GM23248 (cell line): ENCODE results near the gene LYPD8. TPM values are rescaled to one million over a fixed set of nuclear protein-coding genes. Genes with fewer than 3 reads are reported as not detected.

Experiments used
- DNase-seq: peaks from one replicate; pipeline ENCODE4 v3.0.0-alpha.2; 2015
- H2AFZ ChIP-seq: fragments of 200-600 bp; sonication (generic); 2 replicates; pipeline ENCODE4 v1.6.1; 2016; ENCODE audit warnings: antibody characterized with exemption
- H3F3A ChIP-seq: fragments of 200-600 bp; sonication (generic); 2 replicates; pipeline ENCODE4 v1.6.1; 2016; ENCODE audit warnings: mild to moderate bottlenecking, antibody characterized with exemption, mixed run types; ENCODE audit not compliant: insufficient read depth
- H3K27ac ChIP-seq: fragments of 200-600 bp; sonication (generic); 2 replicates; pipeline ENCODE4 v1.5.1; 2016; ENCODE audit warnings: mild to moderate bottlenecking
- H3K27me3 ChIP-seq: fragments of 200-600 bp; sonication (generic); replicated peaks from 2 replicates; pipeline ENCODE4 v1.6.1; 2016; ENCODE audit warnings: mild to moderate bottlenecking; ENCODE audit not compliant: insufficient read depth
- H3K36me3 ChIP-seq: fragments of 200-600 bp; sonication (generic); 2 replicates; pipeline ENCODE4 v1.6.1; 2016; ENCODE audit warnings: low read depth, mild to moderate bottlenecking
- H3K4me1 ChIP-seq: fragments of 200-600 bp; sonication (generic); 2 replicates; pipeline ENCODE4 v1.6.1; 2016; ENCODE audit warnings: mild to moderate bottlenecking; ENCODE audit not compliant: insufficient read depth
- H3K4me2 ChIP-seq: fragments of 200-600 bp; sonication (generic); one replicate; pipeline ENCODE4 v1.6.1; 2016; ENCODE audit warnings: mild to moderate bottlenecking; ENCODE audit not compliant: unreplicated experiment
- H3K4me3 ChIP-seq: fragments of 200-600 bp; sonication (generic); 2 replicates; pipeline ENCODE4 v1.5.1; 2016; ENCODE audit warnings: mild to moderate bottlenecking
- H3K79me2 ChIP-seq: fragments of 200-600 bp; sonication (generic); 2 replicates; pipeline ENCODE4 v1.6.1; 2016; ENCODE audit warnings: mild to moderate bottlenecking; ENCODE audit not compliant: insufficient read depth
- H3K9ac ChIP-seq: fragments of 200-600 bp; sonication (generic); 2 replicates; pipeline ENCODE4 v1.6.1; 2016; ENCODE audit warnings: mild to moderate bottlenecking
- H3K9me2 ChIP-seq: fragments of 200-600 bp; sonication (generic); 2 replicates; pipeline ENCODE4 v1.6.1; 2016; ENCODE audit warnings: mixed run types, mild to moderate bottlenecking, moderate library complexity; ENCODE audit not compliant: insufficient read depth
- H3K9me3 ChIP-seq: fragments of 200-600 bp; sonication (generic); one replicate; pipeline ENCODE4 v1.6.1; 2017; ENCODE audit warnings: low read depth
- H4K20me1 ChIP-seq: fragments of 200-600 bp; sonication (generic); 2 replicates; pipeline ENCODE4 v1.6.0; 2016; ENCODE audit not compliant: insufficient read depth
- EZH2 ChIP-seq: fragments of 200-600 bp; sonication (generic); IDR thresholded peaks from 2 replicates; pipeline ENCODE4 v1.6.1; 2018; ENCODE audit warnings: antibody characterized with exemption, mild to moderate bottlenecking; ENCODE audit not compliant: insufficient read depth, poor library complexity, severe bottlenecking
- EZH2phosphoT487 ChIP-seq: fragments of 200-600 bp; sonication (generic); IDR thresholded peaks from 2 replicates; pipeline ENCODE4 v1.6.1; 2018; ENCODE audit warnings: antibody characterized with exemption, moderate library complexity, mild to moderate bottlenecking, low read depth; ENCODE audit not compliant: insufficient read depth
- WGBS, 2 experiments: methylation state at CpG; one replicate each; pipeline ENCODE4 v1.1.6; 2015 to 2017; ENCODE audit warnings: low lambda C conversion rate in 2 of 2, low coverage in 1 of 2; ENCODE audit errors: missing lambda C conversion rate in 2 of 2; 5-methylcytosine and 5-hydroxymethylcytosine counted together
- in situ Hi-C: fragments of 300-500 bp; cut with MboI; formaldehyde crosslinking; loops from 2 replicates; pipeline ENCODE4 v1.15.0; 2020
- polyA plus RNA-seq: library from polyadenylated mRNA; unstranded; fragments of >200 nt; fragmentation: Nextera tagmentation; extraction: Ambion mirVana; gene quantifications from 2 replicates; pipeline ENCODE4 v1.2.1, GENCODE V29; 2016
- total RNA-seq: library from RNA; depleted of rRNA; stranded (reverse); fragments of >200 nt; shearing (Covaris generic); gene quantifications from 2 replicates; pipeline ENCODE4 v1.2.3, GENCODE V29; 2014

The LYPD8 gene
- total and polyA plus RNA-seq, 2 experiments from 2014 or later, result not detected

GRCh38 chr1:248710305-248710900 is 45.2 kb downstream of the LYPD8 start:
- Histone ChIP-seq H3K79me2 (no peaks in the 10 kb centered on the region), H3K4me3 (no peak overlapping the region), H3K4me1 (no peaks in the 10 kb centered on the region), H3K36me3 (no peaks in the 10 kb centered on the region), H2AFZ (no peak overlapping the region), H3K27ac (no peak overlapping the region), H3K9me2 (no peaks in the 10 kb centered on the region), H3F3A (no peaks in the 10 kb centered on the region), H3K4me2 (no peak overlapping the region), H3K9ac (no peak overlapping the region), H4K20me1 (no peaks in the 10 kb centered on the region), H3K27me3 (no peaks in the 10 kb centered on the region), H3K9me3 (no peaks in the 10 kb centered on the region)
- no peak for DNase-seq
- TF ChIP-seq EZH2phosphoT487 (no peak), EZH2 (no peak)
- in situ Hi-C loops, result no loop called here
- WGBS, 2 experiments, result 30 to 41% methylated on average over 4 of the region's 4 CpGs

GRCh38 chr1:248704606-248705005 is 51.0 kb downstream of the LYPD8 start:
- Histone ChIP-seq H3K27ac (no peak overlapping the region), H3K9ac (no peak overlapping the region), H3K9me2 (no peaks in the 10 kb centered on the region), H4K20me1 (no peaks in the 10 kb centered on the region), H3K4me1 (no peaks in the 10 kb centered on the region), H3K4me2 (no peak overlapping the region), H3F3A (no peaks in the 10 kb centered on the region), H3K79me2 (no peaks in the 10 kb centered on the region), H3K36me3 (no peaks in the 10 kb centered on the region), H2AFZ (no peak overlapping the region), H3K9me3 (no peaks in the 10 kb centered on the region), H3K27me3 (no peaks in the 10 kb centered on the region), H3K4me3 (no peak overlapping the region)
- in situ Hi-C loops, result no loop called here
- DNase-seq, result no peak
- TF ChIP-seq EZH2 (no peak), EZH2phosphoT487 (no peak)
- 8 to 9% methylated on average over 2 of the region's 2 CpGs for WGBS, 2 experiments

- Histone ChIP-seq H3F3A (no peaks in the 10 kb centered on the region), H3K79me2 (no peaks in the 10 kb centered on the region), H4K20me1 (no peaks in the 10 kb centered on the region), H3K9me3 (no peaks in the 10 kb centered on the region), H2AFZ (no peak overlapping the region), H3K4me2 (no peak overlapping the region), H3K4me3 (no peak overlapping the region), H3K9ac (no peak overlapping the region), H3K27ac (no peak overlapping the region), H3K27me3 (no peaks in the 10 kb centered on the region), H3K9me2 (no peaks in the 10 kb centered on the region), H3K36me3 (no peaks in the 10 kb centered on the region), H3K4me1 (no peaks in the 10 kb centered on the region)
- in situ Hi-C loops, result no loop called here
- TF ChIP-seq EZH2, result no peak
- peak; percentile 2 for DNase-seq
- 26 to 32% methylated on average over 2 of the region's 2 CpGs for WGBS, 2 experiments
Measured at GRCh38 chr1:248703674-248704073, 51.9 kb downstream of the LYPD8 start.

- Histone ChIP-seq H3K9me3 (no peaks in the 10 kb centered on the region), H3K36me3 (no peaks in the 10 kb centered on the region), H4K20me1 (no peaks in the 10 kb centered on the region), H3K79me2 (no peaks in the 10 kb centered on the region), H3K4me2 (no peak within 1 kb of the TSS), H3F3A (no peaks in the 10 kb centered on the region), H2AFZ (no peak within 1 kb of the TSS), H3K27ac (no peak within 1 kb of the TSS), H3K4me3 (no peak within 1 kb of the TSS), H3K4me1 (no peaks in the 10 kb centered on the region), H3K27me3 (no peaks in the 10 kb centered on the region), H3K9ac (no peak within 1 kb of the TSS), H3K9me2 (no peaks in the 10 kb centered on the region)
- no peak for DNase-seq
- WGBS, 2 experiments, result 0% methylated on average over 1 of the region's 1 CpG
- TF ChIP-seq EZH2phosphoT487 (no peak), EZH2 (no peak)
- in situ Hi-C loops, result no loop called here
Measured at GRCh38 chr1:248702714-248703113, 52.8 kb downstream of the LYPD8 start, which contains the start of gene OR14I1. TSS of gene OR14I1 (minus strand) at chr1:248702766.

GRCh38 chr1:248699099-248699498 is 56.5 kb downstream of the LYPD8 start:
- in situ Hi-C loops, result no loop called here
- no peaks in the 10 kb centered on the region for H3K36me3 ChIP-seq
- no peaks in the 10 kb centered on the region for H3K4me1 ChIP-seq
- H3K79me2 ChIP-seq, result no peaks in the 10 kb centered on the region
- WGBS, 2 experiments, result 0 to 4% methylated on average over 1 of the region's 1 CpG
- H3K9ac ChIP-seq, result no peak overlapping the region
- H3K9me3 ChIP-seq, result no peaks in the 10 kb centered on the region
- H2AFZ ChIP-seq, result no peak overlapping the region
- H3K4me2 ChIP-seq, result no peak overlapping the region
- DNase-seq, result no peak
- no peak overlapping the region for H3K27ac ChIP-seq
- no peak overlapping the region for H3K4me3 ChIP-seq
- no peaks in the 10 kb centered on the region for H3K27me3 ChIP-seq
- no peaks in the 10 kb centered on the region for H4K20me1 ChIP-seq
- no peak for TF ChIP-seq EZH2
- H3K9me2 ChIP-seq, result no peaks in the 10 kb centered on the region
- no peaks in the 10 kb centered on the region for H3F3A ChIP-seq
